Lower leg skin (tissue), 3 donors: ENCODE measurements around the gene BCAT1.

Experiments used
- POLR2A ChIP-seq, 2 donors: fragments of 450-650 bp; IDR thresholded peaks; one replicate each; pipeline ENCODE4 v1.6.1; 2016 to 2017; ENCODE audit warnings: antibody characterized with exemption in 2 of 2, mild to moderate bottlenecking in 1 of 2, moderate library complexity in 1 of 2
- TF ChIP-seq, protein P1 (sequence below), 3 donors: fragments of 450-650 bp; IDR thresholded peaks; one replicate each; pipeline ENCODE4 v1.5.1; 2016; ENCODE audit warnings: antibody characterized with exemption in 3 of 3, mild to moderate bottlenecking in 3 of 3, moderate library complexity in 2 of 3

DNA sequence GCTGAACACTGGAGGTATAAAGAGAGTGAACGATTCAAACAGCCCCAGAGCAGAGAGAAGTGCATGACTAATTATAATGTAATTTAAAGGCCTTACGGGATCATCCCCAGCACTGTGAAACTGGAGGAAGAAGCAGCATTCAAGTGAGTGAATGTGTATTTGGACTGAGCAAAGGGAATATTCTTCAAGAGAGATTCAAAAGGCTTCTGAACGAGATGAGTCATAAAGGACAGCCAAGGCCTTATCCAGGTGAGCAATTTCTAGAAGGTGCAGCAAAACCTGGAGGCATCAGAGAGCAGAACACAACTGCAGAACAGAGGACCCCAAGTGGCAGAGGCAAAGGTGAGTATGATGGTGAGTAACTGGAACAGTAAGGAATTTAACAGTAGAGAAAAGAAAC is 127.2 kb downstream of the BCAT1 start:
- TF ChIP-seq, protein P1, sequence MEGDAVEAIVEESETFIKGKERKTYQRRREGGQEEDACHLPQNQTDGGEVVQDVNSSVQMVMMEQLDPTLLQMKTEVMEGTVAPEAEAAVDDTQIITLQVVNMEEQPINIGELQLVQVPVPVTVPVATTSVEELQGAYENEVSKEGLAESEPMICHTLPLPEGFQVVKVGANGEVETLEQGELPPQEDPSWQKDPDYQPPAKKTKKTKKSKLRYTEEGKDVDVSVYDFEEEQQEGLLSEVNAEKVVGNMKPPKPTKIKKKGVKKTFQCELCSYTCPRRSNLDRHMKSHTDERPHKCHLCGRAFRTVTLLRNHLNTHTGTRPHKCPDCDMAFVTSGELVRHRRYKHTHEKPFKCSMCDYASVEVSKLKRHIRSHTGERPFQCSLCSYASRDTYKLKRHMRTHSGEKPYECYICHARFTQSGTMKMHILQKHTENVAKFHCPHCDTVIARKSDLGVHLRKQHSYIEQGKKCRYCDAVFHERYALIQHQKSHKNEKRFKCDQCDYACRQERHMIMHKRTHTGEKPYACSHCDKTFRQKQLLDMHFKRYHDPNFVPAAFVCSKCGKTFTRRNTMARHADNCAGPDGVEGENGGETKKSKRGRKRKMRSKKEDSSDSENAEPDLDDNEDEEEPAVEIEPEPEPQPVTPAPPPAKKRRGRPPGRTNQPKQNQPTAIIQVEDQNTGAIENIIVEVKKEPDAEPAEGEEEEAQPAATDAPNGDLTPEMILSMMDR (IDR thresholded peaks at IDR 0.05), result no peak
- TF ChIP-seq POLR2A (IDR thresholded peaks at IDR 0.05), result no peak
